ENCODE measurements around the gene ICOSLG.
"Not testable (repeated sequence)": the region's sequence is repeated elsewhere in the genome, so short reads cannot be mapped to it uniquely, and the experiment has no call there.

Gene ICOSLG

DNA sequence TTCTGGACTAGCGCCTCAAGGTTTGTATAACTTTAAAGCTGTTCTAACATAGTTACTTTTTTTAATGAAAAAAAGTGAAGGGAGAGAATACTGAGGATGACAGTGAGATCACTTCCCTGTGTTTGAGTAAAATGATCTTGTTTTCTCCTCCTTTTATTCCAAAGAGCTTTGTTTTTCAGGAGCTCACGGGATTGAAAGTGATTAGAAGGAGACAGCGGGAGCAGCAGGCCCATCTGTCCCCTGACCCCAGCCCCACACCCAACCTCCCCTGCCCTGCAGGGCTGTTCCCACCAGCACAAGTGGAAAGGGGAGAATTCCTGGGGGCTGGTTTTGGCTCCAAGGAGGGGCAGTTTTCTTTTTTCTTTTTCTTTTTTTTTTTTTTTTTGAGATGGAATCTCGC is 23.0 kb upstream of the ICOSLG start:
- DNase-seq = no peak

DNA sequence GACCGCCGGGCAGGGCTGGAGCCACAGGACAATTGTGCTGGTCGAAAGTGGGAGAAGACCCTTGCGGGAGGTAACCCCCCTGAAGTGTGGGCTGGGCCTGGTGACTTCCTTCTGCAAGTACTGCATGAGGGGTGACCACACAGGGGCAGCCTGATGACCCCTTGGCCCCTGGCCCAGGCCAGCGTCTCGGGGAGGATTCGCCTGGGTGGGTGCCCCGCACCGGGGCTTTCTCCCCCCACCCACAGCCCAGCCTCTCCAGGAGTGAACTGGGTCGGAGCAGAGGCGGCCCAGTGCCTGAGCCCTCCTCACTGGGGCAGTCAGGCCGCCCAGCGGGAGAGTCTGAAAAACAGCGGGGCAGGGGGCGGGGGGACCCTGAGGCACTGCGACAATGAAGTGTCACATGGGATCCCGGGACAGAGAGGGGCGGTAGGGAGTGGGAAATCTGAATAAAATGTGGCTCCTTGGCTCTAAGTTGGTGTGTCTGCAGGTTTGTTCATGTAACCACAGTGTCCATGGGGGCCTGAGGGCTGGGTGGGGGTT is 22.5 kb upstream of the ICOSLG start:
- no peak for DNase-seq

DNA sequence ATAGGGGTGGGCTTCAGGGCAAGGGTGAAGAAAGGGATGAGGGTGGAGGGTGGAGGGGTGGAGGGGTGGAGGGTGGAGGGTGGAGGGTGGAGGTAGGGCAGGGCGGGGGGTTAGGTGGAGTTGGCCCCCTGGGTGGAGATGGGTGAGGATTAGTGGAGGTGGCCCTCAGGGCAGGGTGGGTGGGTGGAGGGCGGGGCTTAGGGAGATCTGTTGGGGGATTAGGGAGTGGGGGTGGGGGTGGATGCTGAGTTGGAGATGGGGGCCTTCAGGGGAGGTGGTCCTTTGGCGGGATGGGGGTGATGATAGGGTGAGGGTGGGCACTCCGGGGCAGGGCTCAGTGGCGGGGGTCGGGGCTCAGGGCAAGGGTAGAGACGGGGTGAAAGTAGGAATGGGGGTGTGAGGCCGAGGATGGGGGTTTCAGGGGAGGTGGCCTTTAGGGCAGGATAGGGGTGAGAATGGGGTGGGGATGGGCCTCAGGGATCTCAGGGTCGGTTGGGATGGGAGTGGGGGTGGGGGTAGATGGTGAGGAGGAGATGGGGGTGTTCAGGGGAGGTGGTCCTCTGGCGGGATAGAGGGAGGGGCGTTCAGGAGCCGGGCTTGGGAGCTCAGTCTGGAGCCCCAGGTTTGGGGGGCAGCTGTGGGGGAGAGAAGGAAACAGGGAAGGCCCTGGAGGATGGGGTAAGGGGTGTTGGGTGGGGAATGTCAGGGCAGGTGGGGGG is 21.8 kb upstream of the ICOSLG start:
- no peak for DNase-seq

DNA sequence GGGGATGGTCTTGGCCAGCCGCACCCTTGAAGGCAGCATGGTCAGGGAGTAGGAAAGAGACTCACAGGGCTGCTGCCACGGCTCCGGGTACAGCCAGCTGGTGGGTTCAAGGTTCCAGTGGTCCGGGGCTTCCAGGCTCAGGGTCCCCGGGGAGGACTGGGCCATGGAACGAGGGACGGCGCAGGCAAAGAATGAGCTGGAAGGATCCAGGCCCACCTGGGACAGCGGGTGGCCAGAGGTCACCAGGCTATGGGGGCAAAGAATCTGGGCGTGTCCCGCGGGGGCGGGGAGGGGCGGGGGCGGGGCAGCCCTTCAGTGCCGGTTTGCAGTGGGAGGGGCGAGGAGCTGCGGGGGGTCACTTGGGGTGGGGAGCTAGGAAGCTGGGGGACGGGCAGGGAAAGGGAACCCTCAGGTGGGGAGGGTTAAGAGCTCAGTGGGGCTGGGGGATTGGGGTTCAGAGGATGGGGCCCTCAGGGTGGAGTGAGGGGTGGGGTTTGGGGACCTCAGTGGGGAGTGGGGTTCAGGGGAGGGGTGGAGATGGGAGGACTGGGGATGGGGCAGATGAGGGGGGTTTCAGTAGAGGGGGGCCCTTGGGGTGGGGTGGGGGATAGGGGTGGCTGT is 21.0 kb upstream of the ICOSLG start, which contains the start of gene DNMT3L:
Gene DNMT3L (minus strand): TSS at position 223 of the 621 bp plus-strand sequence. CDS start 638 bp downstream, outside the sequence.
- no peak for DNase-seq

DNA sequence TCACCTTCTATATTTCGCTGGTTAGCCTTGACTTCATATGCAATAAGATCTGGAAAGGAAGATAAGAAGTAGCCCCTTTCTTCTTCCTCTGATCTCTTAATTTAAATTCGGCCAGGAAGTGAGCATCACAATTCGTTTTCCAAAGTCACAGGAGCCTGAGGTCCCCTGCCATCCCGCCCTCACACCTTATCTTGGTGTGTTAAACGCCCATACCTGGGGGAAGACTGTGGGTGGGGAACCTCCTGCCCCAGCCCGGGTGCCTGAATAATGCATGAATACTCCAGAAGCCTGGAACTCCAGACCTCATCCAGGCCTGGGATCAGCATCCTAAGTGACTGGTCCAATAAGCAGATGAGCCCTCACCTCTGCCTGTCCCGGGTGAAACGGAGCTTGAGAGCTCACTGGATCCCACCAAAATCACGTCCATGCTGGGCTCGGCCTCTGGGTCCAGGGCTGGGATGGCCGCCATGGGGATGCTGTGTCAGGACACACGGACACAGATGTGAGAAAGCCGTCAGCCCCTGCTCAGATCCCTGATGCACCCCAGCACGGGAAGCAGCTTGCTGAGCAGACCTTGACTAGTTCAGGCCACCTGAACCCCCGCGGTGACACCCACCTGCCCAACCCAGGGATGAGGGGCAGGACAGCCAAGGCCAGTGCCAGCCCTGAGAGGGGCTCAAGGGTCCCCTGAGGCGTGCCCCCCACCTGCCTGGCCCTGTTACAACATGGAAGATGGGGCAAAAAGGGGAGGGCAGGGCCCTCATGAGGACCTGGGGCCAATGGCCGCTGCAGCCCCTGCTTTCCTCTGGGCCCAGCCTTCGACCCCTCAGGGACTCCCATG is 20.3 kb upstream of the ICOSLG start:
- no peak for DNase-seq

DNA sequence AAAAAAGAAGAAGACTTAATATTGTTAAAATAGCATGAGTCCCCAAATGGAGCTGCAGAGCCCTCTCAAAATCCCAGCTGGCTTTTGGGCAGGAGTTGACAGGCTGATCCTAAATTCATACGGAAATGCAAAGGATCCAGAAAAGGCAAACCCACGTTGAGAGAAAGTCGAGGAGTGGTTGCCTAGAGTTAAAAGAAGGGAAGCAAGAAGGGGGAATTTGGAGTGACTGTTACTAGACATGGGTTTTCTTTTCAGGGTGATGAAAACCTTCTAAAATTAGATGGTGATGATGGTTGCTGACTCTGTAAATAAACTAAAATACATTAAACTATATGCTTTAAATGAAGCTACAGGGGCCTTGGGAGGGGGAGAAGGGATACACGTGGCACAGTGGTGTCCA is 19.3 kb upstream of the ICOSLG start:
- DNase-seq = no peak

DNA sequence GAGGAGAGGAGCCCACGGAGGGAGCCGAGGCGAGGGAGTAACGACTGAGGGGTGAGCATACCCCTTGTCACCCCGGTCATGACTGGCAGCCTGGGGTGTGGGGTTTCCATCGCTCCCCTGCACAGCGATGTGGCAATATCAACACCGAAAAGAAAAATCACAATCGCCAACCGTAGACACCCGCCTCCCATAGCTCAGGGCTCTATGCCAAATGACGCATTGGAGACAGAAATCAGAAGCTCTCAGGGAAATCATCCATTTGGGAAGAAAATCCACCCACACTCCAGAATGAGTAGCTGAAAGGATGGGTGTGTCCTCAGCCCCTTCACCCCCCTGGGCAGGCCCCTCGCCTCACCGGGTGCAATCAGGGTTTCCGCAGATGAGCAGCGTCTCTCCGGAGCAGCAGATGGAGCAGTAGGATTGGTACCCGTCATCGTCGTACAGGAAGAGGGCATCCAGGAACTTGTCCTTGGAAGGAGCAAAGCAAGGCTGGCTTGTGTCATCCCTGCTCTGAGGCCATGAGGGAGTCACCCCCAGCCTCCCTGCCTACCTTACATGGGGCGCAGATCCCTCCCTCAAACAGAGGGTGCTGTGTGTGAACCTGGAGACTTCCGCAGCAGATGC is 18.5 kb upstream of the ICOSLG start:
- DNase-seq = no peak

DNA sequence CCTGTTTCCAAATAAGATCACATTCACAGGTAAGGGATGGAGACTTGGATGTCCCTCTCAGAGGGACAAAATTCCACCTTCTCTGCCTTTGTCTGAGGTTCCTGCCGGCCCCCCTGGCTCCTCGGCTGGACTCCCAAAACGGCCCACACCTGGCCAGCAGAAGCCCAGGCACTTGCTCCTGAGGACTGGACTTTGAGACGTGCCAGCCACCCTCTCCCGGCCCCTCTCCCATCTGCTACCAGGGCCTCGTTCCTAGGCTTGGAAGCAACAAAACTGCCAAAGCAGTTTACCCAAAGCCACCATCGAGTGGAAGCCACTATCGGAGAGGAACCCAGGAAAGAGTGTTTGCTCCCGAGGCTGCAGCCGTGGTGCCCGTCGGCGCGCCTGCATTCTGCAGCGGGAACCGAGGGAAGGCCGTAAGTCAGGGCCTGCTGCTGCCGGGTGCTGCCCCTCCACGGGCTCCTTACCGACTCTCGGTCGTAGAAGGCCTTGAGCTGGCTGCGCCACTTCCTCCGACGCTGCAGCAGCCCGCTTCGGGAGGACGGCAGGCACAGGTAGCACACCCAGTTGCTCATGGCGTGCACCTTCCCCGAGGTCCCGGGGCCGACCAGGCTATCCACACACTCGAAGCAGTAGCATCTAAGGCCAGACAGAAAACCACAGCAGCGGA is 17.4 kb upstream of the ICOSLG start:
- DNase-seq = no peak

DNA sequence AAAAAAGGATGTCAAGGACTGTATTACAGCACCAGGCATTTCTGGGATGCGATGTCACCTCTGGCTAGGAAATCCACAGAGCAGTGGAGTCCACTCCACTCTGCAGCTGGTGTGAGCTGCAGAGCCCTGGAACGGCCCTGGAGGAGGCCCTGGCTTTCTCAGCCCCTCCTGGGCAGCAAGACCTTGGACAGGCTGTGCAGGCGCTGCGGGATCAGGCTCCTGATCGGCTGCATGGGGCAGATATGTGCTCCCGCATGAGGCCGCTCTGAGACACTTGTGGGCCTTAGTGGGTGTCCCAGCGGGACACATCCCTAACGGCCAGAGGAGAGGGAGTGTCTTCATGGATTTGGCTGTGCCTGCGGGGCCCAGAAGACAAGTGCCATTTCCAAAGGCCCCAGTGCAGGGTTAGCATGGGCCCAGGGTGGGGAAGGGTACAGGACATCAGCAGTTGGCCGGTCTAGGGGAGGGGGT is 14.8 kb upstream of the ICOSLG start:
- no peak for DNase-seq

DNA sequence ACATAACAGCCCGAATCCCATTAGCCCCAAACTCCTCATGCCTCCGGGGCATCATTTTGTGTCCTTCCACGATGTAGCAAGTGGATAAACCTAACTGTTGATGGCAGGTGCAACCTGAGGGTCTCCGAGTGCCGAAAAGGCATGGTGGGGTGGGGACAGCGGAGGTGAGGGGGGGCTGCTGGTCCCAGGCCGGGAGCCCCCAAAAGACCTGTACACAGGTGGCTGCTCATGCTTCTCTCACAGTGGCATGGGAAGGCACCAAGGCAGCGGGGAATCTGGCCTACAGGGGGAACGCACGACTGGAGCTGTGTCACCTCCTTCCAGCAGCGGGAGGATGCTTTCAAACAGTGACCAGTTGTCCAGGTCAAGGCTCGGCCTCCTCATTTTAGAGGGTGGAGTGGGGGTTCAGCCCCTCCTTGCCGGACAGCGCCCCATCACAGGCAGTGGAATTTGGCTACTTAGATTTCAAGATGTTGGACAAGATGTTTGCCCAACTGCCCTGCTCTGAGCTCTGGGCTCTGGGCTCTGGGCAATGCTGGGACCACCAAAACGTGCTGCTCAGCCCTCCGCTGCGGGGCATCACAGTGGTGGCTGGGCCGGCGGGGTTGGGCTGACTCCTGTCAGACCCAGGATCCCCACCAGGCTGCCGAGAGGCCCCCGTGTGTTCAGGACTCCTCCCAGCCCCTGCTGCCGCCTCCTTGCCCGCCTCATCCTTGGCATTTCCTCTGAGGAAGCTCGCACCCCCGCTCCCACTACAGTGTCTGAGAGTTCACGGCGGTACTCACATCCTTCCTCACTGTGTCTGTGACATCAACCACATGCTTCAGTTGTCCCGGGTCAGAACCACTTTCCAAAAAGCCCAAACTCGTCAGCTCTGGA is 13.3 kb upstream of the ICOSLG start:
- no peak for DNase-seq

DNA sequence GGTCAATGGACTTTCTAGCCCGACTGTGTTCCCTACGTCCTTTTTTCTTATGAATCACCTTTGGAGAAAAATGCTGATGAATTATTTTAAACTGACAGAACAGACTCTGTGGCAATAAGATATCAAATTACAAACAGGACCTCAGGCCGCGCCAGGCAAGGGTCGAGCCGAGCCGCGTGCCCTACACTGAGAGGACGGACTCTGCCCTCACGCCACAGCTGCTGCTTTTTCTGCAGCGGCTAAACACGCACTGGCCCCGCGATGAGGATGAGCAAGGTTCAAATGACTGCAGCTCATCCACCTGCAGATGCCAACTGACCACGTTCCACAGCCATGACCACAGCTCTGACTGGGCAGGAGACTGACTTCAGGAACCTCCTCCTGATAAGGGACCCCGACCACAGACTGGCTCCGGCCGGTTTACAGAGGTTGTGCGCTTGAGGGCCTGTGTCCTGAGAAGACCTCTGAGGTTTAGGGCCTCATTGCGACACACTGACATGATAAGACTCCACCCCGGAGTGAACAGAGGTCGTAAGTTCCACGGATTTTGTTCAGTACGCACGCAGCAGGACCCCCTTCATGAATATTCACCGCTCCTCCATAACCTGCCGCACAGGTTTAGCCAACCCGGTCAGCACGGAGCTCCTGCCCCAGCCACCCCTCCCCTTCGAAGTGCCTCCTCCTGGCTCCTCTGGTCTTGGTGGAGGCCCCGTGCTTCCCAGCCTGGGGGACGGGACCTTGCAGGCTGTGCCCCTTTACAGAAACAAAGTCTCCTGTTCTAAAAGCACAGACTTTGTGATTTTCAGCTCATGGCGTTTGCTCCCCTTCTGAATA is 8.7 kb upstream of the ICOSLG start:
- DNase-seq = not testable (repeated sequence)

DNA sequence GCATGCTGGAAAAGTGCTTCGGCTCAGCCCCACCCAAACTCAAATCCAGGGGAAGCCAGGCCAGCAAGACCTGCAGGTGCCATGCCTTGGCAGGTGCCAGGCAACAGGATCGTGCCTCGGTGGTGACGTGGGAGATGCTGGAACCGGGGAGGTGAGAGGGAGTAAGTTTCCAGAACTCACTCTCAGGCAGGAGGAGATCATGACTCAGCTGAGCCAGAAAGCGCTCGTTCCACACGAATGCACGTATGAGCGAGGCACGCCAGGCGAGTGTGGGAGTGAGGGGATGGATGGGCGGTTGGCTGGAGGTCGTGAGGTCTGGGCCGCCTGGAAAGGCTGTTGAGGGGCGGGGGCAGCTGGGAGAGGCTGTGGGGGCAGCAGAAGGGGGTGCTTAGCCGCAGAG is 7.2 kb upstream of the ICOSLG start:
- not testable (repeated sequence) for DNase-seq

DNA sequence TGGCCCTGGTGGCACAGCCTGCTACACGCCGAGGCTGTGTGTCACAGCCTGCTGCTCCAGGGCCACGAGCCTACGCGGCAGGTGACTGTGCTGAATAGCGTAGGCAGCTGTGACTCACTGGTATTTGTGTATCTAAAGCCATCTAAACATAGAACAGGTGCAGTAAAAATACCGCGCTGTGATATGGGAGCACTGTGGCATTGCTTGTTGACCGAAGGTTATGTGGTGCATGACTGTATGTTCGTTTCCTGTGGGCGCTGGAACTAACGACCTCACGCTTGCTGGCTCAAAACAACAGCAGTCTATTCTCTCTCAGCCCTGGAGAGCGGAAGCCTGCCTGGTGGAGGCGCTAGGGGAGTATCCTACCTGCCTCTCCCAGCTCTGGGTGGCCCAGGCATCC is 3.2 kb upstream of the ICOSLG start:
- not testable (repeated sequence) for DNase-seq

DNA sequence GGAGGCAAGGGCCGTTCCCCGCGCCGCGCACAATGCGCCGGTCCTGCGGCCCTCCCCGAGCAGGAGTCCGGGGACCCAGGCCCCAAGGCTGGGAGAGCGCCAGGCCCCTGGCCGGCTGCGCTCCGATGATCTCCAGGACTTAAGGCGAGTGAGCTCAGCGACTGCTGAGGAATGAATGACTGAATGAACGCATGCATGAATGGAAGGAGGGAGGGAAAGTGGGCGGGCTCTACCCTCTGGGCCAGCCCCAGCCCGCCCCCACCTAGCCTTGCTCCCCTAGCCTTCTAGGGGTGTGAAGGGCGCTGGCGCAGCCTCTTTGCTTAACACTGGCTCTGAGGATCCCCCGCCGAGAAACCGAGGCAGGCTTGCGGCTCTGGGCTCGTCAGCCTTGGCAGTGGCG is 538 bp upstream of the ICOSLG start:
- not testable (repeated sequence) for DNase-seq

DNA sequence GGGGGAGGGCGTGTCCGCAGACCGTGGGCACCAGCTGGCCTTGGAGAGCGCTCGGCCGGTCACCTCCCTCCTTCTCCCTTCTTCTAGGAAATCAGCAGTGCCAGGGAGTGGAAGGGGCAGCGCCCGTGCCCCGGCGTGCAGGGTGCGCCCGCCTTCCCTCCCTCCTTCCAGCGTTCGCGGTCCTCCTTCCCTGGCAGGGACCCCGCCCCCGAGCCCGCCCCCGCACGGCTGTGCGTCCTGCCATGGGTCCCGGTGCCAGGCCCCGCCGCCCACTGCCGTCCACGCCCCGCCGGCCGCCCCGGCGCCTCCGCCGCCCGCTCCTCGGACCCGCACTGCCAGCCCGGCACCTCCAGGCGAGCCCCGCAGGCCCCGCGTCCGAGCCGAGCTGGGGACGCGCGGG is 390 bp downstream of the ICOSLG start:
- DNase-seq = not testable (repeated sequence)

DNA sequence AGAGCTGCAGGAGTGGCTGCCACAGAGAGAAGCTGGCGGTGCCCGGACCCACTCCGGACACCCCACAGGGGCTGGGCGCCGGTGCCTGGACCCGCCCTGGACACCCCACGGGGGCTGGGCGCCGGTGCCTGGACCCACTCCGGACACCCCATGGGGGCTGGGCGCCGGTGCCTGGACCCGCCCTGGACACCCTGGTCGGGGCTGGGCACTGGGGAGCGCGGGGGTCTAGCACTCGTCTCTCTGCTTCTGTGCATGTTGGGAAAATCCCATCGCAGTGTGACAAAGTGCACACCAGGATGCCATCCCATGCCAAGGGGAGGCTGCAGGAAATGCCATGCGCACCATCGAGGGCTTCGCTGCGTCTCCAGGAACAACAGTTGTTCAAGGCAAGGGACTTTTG is 11.2 kb downstream of the ICOSLG start:
- DNase-seq = not testable (repeated sequence)

DNA sequence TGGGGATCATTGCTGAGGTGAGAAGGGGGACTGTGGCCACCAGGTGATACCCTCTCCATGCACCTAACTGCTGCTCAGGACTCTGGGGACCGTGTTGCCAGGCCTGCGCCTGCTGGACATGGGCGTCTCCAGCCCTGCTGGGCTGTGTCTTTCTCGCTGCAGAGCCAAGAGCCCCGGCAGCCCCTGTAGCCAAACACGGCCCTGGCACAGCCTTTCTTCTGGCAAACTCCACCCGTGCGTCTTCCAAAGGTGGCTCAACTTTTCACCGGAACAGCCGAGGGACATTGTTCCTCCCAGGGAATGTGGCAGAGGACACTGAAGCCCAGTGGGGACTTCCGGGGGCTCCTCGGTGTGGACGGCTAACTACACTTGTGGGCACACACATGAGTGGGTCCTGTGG is 12.6 kb downstream of the ICOSLG start:
- not testable (repeated sequence) for DNase-seq

DNA sequence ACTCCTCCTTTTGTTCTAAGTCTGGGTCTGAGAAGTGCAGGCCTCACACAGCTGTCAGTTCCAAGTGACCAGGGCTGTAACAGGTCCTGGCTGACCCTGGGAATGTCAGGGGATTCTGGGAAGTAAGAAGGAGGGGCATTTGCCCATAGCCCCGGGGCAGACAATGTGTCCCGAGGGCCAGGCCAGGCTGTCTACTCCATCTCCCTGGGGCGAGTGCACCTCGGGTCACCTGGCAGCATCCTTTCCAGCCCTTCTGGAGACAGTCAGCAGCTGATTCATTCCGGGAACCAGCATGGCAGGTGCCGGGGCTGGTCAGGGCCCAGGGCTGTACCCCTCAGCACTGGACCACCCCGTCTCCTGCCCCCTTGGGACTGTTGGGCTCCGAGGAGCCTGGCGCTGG is 13.1 kb downstream of the ICOSLG start:
- not testable (repeated sequence) for DNase-seq

DNA sequence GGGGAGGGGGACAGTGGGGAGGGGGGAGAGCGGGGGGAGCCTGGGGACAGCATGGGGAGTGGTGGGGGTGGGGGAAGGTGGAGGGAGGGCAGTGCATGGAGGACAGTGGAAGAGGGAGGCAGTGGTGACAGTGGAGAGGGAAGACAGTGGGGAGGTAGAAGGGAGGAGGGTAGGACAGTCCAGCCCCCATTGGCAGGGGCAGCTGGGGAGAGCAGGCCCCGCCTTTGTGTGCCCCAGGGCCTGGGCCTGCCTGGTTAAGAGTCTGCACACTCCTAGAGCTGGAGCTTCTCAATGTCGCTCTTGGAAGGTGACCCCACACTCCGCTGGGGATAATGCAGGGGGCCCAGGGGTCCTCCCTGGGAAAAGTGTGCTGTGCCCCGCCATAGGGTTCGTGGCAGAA is 15.1 kb downstream of the ICOSLG start:
- DNase-seq = not testable (repeated sequence)

DNA sequence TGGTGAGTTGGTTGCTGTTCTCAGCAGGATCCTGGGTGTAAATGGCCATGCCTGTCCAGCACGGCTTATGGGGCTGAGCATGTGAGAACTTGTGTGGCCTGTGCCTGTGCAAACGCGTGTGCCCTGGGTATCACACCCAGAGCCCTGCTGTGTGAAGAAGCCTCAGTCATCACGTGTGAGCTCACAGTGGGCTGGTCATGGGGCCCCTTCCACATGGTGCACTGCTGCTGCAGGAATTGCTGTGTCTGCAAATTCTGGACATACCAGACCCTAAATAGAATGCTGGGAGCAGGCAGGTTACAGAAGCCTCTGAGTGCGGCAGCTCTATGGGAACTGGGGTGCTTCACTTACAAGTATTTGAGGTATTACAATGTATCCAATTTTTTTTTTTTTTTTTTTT is 17.4 kb downstream of the ICOSLG start:
- not testable (repeated sequence) for DNase-seq
